ENCODE measurements around the gene EPB41L2. TPM values are rescaled to one million over a fixed set of nuclear protein-coding genes. Genes with fewer than 3 reads are reported as not detected.
A peak's percentile ranks its signal among the peaks of the same experiment; 100 is the strongest.

Gene EPB41L2
- total RNA-seq, 1 experiment from 2014 or later, result 91.7 TPM

DNA sequence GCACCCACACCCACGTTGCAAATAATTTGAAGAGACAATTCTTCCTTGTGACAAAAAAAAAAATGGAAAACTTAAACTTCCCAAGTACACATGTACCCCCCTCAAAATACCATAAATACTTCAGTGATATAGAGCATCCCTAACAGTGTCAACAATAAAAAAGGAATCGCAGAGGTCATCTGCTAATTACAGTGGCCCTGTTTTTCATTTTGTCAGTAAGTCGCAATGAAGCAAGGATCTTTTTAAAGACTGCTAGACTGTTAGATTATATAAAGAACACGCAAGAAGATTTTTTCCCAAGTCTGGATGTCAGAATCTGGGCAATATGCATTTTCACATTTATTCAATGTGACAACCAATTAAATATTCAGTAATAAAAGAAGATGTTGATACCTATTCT lies 93.9 kb downstream of the EPB41L2 start:
- TF ChIP-seq, protein P1, sequence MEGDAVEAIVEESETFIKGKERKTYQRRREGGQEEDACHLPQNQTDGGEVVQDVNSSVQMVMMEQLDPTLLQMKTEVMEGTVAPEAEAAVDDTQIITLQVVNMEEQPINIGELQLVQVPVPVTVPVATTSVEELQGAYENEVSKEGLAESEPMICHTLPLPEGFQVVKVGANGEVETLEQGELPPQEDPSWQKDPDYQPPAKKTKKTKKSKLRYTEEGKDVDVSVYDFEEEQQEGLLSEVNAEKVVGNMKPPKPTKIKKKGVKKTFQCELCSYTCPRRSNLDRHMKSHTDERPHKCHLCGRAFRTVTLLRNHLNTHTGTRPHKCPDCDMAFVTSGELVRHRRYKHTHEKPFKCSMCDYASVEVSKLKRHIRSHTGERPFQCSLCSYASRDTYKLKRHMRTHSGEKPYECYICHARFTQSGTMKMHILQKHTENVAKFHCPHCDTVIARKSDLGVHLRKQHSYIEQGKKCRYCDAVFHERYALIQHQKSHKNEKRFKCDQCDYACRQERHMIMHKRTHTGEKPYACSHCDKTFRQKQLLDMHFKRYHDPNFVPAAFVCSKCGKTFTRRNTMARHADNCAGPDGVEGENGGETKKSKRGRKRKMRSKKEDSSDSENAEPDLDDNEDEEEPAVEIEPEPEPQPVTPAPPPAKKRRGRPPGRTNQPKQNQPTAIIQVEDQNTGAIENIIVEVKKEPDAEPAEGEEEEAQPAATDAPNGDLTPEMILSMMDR (IDR thresholded peaks at IDR 0.05; ENCODE audit: insufficient read depth in 1 of 2, low read depth in 1 of 2, low read length in 1 of 2, severe bottlenecking in 1 of 2, unreplicated experiment in 1 of 2), result no peak
- H3K4me1 ChIP-seq, result peaks cover 33% of the 10 kb centered on the region
- no peak overlapping the region for H3K4me3 ChIP-seq (ENCODE audit: low read depth, low read length)
- no peaks in the 10 kb centered on the region for H3K9me3 ChIP-seq
- DNase-seq, result no peak
- H3K9me3 Mint-ChIP-seq (ENCODE audit: unreplicated experiment), result peaks cover 4% of the 10 kb centered on the region
- ChIA-PET POLR2A (interaction anchor here (1.1 kb wide), 1 partner anchor 94 kb away, joined by 3 read pairs; the partner anchor contains the start of gene EPB41L2), CTCF (no interaction called here)
- H3K27me3 Mint-ChIP-seq (ENCODE audit: insufficient read depth, unreplicated experiment), result no peaks in the 10 kb centered on the region
- H3K27me3 ChIP-seq (replicated peaks; ENCODE audit: control insufficient read depth, insufficient read depth, low read length), result no peaks in the 10 kb centered on the region
- BruUV-seq (replicated peaks), result no TSS peak
- H3K27ac Mint-ChIP-seq (ENCODE audit: unreplicated experiment), result peak overlapping the region; percentile 39
- no peaks in the 10 kb centered on the region for H3K36me3 ChIP-seq (ENCODE audit: control insufficient read depth, insufficient read depth, low read length)
- H3K4me3 Mint-ChIP-seq (ENCODE audit: unreplicated experiment), result no peak overlapping the region
- peaks cover 28% of the 10 kb centered on the region for H3K4me1 Mint-ChIP-seq (ENCODE audit: low read depth, unreplicated experiment)
- intact Hi-C loops (cut with micrococcal nuclease; ENCODE audit: unreplicated experiment), result no loop called here
- H3K36me3 Mint-ChIP-seq (ENCODE audit: insufficient read depth, unreplicated experiment), result peaks cover 4% of the 10 kb centered on the region

DNA sequence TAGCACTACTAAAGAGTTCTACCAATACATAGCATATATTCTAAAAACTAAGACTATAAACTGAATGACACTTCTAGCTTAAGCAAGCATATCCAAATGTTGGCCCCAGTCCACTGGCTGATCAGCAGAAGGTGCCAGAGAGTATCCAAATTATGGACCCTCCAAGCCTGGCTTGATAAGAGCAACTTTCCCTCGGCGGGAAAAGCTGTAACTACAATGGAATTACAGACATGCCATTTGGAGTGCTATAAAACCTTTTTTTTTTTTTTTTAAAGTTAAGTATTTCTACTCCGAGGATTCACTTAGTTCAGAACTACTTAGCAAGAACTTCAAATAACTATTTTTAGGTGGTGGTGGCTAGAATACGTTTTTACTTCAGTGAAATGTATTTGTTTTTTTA lies 94.6 kb downstream of the EPB41L2 start:
- Histone ChIP-seq H3K9me3 (no peaks in the 10 kb centered on the region), H3K27me3 (replicated peaks; ENCODE audit: control insufficient read depth, insufficient read depth, low read length) (no peaks in the 10 kb centered on the region), H3K4me1 (peaks cover 33% of the 10 kb centered on the region), H3K4me3 (ENCODE audit: low read depth, low read length) (no peak overlapping the region), H3K36me3 (ENCODE audit: control insufficient read depth, insufficient read depth, low read length) (no peaks in the 10 kb centered on the region)
- intact Hi-C loops (cut with micrococcal nuclease; ENCODE audit: unreplicated experiment), result no loop called here
- H3K27me3 Mint-ChIP-seq (ENCODE audit: insufficient read depth, unreplicated experiment), result no peaks in the 10 kb centered on the region
- peak overlapping the region; percentile 15 for H3K27ac Mint-ChIP-seq (ENCODE audit: unreplicated experiment)
- no peaks in the 10 kb centered on the region for H3K9me3 Mint-ChIP-seq (ENCODE audit: unreplicated experiment)
- H3K36me3 Mint-ChIP-seq (ENCODE audit: insufficient read depth, unreplicated experiment), result peaks cover 4% of the 10 kb centered on the region
- ChIA-PET POLR2A (no interaction called here), CTCF (no interaction called here)
- peaks cover 22% of the 10 kb centered on the region for H3K4me1 Mint-ChIP-seq (ENCODE audit: low read depth, unreplicated experiment)
- H3K4me3 Mint-ChIP-seq (ENCODE audit: unreplicated experiment), result no peak overlapping the region
- TF ChIP-seq, protein P1 (IDR thresholded peaks at IDR 0.05; ENCODE audit: insufficient read depth in 1 of 2, low read depth in 1 of 2, low read length in 1 of 2, severe bottlenecking in 1 of 2, unreplicated experiment in 1 of 2), result no peak
- DNase-seq, result no peak
- no TSS peak for BruUV-seq (replicated peaks)

DNA sequence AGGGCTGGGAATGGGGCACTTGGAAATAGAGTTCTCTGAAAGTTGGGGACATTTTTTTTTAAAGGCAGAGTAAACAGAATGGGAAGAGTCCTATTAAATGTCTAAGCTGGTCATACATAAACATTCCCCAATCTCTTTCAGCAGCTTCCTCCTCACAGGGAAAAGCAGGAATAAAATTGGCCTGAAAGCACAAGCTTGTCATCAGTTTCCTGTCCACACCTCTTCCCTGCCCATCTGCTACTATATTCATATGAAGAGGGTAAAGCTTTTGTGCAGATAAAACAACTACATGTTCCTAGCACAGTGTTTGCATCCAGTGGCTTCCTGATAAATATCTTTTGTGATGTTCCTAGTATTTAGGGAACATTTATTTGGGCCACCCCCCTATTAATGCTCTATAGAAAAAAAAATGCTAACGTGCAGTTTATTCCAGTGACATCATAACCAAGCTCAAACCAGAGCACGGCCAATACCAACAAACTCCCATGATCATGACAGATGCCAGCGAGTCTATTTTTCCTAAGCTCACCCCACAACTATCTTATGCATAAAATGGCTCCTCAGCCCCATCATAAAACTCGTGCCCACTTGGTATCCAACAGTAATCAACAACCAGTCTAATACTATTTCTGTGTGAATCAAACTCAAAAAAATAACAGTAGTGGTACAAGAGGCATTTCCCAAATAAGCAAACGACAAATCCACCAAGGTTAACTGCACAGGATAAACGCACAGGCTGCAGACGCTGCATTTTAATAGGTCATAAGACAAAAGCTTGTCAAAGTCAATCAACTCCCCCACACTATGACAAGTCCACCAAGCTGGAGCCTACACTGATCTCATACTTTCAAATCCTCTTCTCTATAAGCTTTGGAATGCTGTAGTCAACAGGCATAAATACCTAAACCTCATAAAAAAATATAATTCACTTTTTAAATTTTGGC lies 95.3 kb downstream of the EPB41L2 start:
- POLR2A ChIA-PET, result no interaction called here

More for the DNA sequence above, 95.3 kb downstream of the EPB41L2 start:
- intact Hi-C loops (cut with micrococcal nuclease; ENCODE audit: unreplicated experiment), result no loop called here
- H3K4me1 Mint-ChIP-seq (ENCODE audit: low read depth, unreplicated experiment), result peaks cover 22% of the 10 kb centered on the region
- CTCF ChIA-PET, result no interaction called here
- no TSS peak for BruUV-seq (replicated peaks)
- Histone ChIP-seq H3K4me1 (peaks cover 33% of the 10 kb centered on the region), H3K9me3 (no peaks in the 10 kb centered on the region), H3K27me3 (replicated peaks; ENCODE audit: control insufficient read depth, insufficient read depth, low read length) (no peaks in the 10 kb centered on the region), H3K4me3 (ENCODE audit: low read depth, low read length) (no peak overlapping the region), H3K36me3 (ENCODE audit: control insufficient read depth, insufficient read depth, low read length) (no peaks in the 10 kb centered on the region)
- peak overlapping the region; percentile 15 for H3K27ac Mint-ChIP-seq (ENCODE audit: unreplicated experiment)
- peaks cover 4% of the 10 kb centered on the region for H3K36me3 Mint-ChIP-seq (ENCODE audit: insufficient read depth, unreplicated experiment)
- TF ChIP-seq, protein P1 (IDR thresholded peaks at IDR 0.05; ENCODE audit: insufficient read depth in 1 of 2, low read depth in 1 of 2, low read length in 1 of 2, severe bottlenecking in 1 of 2, unreplicated experiment in 1 of 2), result no peak
- no peaks in the 10 kb centered on the region for H3K27me3 Mint-ChIP-seq (ENCODE audit: insufficient read depth, unreplicated experiment)
- no peak for DNase-seq
- no peak overlapping the region for H3K4me3 Mint-ChIP-seq (ENCODE audit: unreplicated experiment)
- H3K9me3 Mint-ChIP-seq (ENCODE audit: unreplicated experiment), result no peaks in the 10 kb centered on the region

Data from Caco-2 (cell line).